HG02943 (cell line): Measurements from ENCODE around the gene STK26.
A peak's percentile ranks its signal among the peaks of the same experiment; 100 is the strongest.
"Not testable (repeated sequence)": the region's sequence is repeated elsewhere in the genome, so short reads cannot be mapped to it uniquely, and the experiment has no call there.

Experiments used
- ATAC-seq: cut with Tn5 transposase; IDR thresholded peaks from one replicate; pipeline ENCODE4 v1.9.1; 2021; ENCODE audit warnings: mild to moderate bottlenecking, low read depth, moderate library complexity; ENCODE audit not compliant: unreplicated experiment

The STK26 gene

DNA sequence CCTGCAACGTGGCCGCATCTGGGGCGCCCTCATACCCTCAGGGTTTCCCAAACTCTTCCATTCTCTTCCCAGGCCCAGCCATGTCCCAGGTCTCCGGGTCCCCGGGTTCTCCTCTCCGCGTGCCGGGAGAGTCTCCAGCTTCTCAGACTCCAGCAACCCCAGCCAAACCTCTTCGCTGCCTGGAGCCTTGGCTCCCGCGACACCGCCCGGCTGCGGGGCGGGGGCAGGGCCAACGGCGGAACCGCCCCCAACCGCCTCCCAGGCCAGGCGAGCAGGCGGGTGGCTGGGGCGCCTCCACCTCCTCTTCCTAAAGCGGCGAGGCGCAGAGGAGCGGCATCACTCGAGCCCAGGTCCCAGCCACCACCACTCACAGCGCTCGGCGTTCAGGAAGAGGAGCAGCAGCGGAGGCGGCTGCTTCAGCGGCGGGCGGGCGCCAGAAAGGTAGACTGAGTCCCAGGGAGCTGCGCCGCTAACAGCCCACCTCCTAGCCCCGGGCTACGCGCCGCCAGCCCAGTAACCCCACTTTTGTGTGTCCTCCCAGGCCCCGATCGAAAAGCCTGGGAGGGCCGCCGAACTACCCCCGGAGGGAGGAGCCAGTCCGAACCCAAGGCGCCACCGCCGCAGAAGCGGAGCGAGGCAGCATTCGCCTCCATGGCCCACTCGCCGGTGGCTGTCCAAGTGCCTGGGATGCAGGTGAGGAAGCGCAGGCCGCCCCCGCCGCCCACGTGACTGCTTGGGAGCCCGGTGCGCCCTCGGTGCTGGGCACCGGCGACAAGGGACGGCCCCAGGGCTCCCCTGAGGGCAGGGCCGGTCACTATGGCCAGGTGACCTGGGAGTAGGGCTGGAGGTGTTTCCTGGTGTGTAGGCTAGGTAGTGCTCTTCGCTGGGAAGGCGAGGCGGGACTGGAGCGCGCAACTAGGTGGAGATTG lies at the start of gene STK26:
Gene STK26 (plus strand): TSS at position 336 of the 929 bp plus-strand sequence. CDS start 316 bp downstream, at position 652.
- ATAC-seq = peak; percentile 64

DNA sequence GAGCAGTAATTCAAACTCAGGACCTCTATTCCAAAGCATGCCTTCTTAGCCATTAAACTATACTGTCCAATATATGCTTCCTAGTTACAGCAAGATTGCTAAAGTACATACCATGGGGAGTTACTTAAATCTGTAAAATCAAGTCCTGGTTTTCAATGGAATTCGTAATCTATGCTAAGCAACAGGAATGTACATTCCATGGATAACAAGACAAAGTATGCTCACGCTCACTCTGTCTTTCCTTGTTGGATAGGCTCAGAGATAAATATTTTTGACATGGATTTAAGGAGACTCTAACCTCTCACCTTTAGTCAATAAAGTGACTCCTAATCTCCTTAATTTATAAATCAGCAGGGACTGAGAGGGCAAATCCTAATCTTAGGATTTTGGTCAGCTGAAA lies 47.3 kb upstream of the STK26 start:
- ATAC-seq = no peak

DNA sequence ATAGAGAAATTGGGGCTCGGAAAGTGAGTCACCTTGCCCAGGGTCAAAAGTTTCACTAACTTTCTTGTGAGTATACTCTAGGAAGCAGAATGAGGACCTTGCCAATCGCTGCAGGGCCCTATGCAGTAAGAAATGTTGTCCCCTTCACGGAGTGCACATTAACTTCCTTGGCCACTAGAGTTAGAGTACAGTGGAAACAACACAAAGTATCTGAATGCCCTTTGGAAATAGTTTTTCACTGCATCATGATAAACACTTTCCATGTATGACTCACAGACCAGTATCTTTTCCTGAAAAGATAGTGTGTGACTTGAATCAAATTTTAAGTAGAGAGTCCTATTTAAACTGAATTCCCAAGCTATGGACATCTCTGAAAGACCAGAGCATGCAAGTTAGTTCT lies 45.5 kb upstream of the STK26 start:
- ATAC-seq = no peak

DNA sequence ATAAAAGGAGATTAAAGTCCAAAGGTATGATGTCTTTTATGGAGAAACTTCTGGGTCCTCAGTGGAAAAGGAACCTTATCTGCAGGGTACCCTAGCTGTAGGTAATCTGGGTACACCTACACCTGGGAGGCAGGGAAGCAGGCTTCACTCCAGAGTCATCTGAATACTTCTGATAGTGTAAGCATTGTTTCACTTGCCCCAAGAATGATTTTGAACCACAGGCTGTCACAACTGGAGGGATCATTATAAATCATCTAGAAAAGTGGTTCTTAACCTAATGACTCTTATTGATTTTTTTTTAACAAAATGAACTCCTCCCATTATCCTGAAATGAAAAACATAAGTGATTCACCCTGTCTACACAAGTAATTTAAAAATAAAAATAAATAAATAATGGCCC lies 44.0 kb upstream of the STK26 start:
- no peak for ATAC-seq

DNA sequence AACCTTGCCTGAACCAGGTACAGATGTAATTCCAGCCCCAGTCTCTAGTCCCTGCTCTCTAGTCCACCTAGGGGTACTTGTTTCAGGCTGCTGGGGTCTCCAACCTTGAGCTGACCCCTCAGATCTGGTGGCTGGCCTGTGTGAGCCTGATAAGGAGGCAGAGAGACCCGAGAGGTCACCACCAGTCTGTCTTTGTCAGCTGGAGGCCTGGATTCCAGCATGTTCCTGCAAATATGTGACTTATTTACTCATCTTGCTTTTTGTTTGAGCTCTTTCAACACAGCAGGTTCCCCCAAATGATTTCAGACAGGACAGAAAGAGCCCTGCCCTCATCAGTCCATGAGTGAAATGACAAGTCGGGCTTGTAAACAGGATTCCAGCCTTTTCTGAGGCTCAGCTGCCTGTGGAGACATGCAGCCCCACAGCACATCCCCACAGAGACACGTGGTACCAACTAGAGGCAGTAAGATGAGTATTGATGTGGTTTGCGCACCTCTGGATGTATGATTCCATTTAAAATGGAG lies 37.5 kb upstream of the STK26 start:
- ATAC-seq = no peak

DNA sequence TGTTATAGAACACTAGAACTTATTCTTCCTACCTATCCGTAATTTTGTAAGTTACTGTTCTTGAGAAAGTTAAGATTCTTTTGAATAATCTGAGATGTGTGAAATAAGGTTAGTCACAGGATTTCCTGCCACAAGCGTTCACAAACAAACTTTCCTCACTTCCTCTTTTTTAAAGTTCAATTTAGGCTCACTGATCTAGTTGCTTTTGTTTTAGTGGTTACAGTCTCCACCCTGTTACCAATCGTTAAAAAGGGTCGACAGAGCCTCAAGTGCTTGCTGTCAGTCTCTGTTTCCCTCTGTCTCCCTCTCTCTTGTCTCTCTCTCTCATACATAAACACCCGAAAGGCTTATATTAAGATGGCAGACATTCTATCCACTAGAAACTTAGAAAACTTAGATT lies 35.9 kb upstream of the STK26 start:
- ATAC-seq = peak; percentile 99

DNA sequence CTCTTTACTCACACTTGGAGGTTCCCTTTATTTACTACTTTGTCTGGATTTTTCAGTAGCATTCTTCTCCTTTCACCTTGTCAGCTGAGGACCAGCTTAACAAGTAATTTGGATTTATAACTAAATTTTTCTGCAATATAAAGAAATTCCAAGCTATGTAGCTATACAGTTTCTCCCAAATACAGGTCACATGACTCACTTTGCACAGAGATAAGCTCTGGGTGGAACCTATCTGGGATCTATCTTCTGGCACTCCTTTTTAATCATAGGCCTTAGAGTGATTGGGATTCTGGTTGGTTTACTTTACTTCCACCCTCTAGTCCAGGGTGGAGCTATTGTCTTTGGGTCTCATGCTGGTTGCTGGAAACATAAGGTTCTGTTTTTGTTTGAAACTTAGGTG lies 34.9 kb upstream of the STK26 start:
- no peak for ATAC-seq

DNA sequence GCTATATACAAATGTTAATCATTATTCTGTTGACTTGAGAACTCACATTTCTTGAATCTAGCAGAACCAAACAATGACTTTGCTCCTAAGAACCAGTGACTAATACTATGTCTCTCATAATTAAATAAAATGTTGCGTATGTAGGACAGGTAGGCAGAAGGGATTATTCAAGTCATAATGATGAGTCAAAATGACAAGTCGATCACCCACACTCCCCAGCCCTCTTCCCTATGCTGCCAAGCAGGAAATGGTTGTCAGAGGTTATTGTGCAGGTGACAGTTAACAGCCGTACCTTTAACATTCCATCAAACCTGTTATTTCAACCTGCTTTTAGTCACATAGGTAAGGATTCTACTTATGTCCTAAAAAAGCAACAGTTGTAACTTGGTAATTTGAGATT lies 22.0 kb upstream of the STK26 start:
- no peak for ATAC-seq

DNA sequence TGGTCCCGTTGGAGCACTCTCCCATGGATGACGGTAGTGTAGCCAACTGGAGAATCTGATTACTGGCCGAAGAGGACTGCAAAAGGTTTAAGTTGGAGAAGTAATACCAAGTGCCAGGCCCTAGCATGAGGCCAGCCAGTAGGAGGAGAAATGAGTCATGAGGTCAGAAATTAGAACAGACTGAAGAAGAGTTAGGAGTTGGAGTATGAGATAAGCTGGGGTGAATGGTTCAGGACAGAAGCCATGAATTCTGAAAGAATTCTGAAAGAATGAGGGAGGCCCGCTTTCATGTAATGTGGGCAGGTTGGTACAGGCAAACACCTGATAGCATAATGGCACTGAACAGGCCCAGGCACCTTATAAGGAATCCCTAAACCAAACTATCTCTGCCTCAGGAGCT lies 18.4 kb upstream of the STK26 start:
- no peak for ATAC-seq

DNA sequence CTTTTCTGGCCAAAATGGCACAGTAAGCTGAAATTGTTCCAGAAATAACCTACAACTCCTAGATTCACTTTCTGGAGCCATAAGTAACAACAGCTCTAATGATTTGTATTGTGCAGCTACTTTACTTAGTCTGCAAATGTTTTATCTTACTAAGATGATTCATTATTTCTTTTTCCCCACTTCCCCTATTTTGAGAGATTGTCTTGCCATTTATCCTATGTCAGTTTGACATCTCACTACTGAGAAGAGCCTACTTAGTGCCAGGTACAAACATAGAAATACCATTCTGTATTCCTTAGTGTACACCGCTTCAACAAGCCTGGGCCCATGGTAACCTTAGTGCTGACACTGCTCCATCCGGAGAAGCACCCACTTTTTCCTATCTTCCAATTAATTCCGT lies 13.8 kb upstream of the STK26 start:
- no peak for ATAC-seq

DNA sequence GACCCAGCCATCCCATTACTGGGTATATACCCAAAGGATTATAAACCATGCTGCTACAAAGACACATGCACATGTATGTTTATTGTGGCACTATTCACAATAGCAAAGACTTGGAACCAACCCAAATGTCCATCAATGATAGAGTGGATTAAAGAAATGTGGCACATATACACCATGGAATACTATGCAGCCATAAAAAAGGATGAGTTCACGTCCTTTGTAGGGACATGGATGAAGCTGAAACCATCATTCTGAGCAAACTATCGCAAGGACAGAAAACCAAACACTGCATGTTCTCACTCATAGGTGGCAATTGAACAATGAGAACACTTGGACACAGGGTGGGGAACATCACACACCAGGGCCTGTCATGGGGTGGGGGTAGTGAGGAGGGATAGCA lies 12.9 kb upstream of the STK26 start:
- ATAC-seq = not testable (repeated sequence)

DNA sequence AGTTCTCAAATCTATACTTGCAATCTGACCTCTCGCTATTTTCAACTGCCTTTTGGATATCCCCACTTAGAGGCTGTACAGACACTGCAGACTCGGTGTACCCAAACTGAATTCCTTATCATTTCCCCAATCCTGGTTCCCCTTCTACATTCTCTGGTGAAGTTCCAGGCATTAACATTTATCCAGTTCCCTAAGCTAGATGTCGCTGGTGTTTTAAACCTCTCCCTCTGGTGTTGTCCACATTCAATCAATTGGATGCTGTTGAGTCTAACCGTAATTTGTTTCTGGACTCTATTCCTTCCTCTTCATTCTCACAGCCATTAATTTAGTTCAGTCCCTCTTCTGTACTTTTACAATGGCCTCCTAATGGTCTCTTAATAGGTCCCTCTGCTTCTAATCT lies 7.2 kb upstream of the STK26 start:
- no peak for ATAC-seq

DNA sequence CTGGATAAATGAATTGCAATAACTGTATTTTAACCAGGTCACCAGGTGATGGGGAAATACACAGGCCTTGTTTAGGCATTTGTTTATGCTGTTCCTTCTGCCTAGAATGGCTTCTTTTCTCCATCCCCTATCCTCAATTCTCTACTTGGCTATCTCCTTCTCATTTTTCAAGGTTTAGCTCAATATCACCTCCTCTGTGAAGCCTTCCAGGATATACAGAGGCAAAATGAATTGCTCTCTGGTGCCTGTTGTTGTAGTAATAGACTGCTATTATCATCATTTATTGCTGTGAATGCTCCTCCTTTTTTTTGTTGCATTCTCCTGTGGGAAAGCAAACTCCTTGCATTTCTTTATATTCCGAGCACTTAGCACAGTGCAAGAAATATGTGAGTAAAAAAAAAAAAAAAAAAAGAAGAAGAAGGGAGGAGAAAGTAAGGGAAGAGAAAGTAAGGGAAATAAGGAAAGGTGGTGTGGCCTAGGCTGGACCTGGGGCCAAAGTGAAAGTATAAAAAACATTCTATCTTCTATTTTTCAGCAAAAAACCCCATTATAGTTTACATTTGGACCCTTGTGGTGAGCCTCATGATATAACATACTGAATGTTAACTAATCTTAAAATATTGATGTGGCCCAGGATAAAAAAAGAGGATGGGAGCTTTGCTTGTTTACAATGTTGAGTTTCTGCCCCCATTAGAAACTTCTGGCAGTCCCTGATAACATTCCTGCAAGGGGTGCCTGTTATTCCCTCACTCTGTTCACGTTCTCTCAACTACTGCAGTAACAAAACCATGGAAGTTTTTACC lies 6.3 kb upstream of the STK26 start:
- ATAC-seq = no peak

DNA sequence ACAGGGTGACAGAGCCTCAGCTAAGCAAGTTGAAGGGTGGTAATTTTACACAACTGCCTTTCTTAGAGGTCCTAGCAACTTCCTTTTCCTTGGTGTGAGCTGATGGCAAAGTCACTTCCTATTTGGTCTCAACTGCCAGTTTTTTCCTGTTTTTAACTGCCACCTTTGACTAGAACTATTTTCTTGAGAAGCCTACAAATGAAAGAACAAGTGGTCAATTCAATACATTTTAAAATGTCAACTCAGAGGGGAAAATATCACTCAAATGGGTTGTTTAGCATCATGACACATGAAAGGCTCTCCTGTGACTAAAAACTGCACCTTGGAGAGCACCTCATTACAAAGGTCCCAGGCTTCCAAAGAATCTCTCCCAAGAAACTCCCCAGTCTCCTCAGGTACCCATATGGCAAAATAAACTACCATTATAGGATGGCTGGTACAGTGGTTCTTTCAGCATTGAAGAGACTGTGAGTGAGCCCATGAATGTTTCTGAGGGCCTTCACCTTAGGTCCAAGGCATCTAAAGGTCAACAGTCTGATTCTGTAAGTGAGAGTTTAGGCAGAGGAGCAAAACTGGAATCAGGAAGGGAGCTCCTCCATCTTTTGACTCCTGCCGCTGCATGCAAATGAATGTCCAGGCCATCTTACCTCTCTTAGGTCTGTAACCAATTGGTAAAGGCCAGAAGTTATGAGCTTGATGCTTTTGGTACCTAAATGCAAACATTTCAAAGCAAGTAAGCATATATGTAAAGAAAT lies 5.5 kb upstream of the STK26 start:
- no peak for ATAC-seq

DNA sequence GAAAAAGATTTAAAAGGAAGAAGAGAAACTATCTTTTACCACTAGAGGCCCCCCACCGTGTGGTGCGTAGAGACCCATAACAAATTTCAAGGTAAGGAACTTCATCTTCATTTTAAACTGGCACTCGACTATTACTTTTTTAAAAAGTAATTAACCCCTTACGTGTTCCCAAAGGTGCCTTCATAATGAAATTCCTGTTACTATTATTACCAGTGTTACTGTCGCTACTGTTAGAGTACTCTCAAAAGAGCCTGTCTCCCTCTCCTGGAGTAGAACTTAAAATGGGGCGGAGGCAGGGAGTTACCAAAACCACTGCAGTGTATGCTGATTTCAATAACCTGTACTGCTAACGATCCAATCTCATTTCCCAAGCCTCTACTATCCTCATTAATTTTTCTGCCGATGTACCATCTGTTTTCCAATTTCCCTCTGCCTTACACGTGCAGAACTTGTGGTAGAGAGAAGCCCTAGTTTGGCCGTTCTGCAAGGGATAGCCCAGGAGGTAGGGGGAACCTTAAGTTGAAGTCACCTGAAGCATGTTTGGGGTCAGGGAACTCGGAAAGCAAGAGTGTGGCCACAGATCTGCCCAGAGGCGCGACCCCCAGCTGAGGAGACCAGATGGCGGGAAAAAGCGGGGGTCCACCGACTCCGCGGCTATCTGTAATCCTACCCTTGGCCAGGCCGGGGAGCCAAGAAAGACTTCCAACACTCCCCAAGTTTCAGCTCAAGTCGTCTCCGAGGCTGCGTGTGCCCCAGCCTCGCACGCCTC lies 720 bp upstream of the STK26 start:
- peak; percentile 18 for ATAC-seq

DNA sequence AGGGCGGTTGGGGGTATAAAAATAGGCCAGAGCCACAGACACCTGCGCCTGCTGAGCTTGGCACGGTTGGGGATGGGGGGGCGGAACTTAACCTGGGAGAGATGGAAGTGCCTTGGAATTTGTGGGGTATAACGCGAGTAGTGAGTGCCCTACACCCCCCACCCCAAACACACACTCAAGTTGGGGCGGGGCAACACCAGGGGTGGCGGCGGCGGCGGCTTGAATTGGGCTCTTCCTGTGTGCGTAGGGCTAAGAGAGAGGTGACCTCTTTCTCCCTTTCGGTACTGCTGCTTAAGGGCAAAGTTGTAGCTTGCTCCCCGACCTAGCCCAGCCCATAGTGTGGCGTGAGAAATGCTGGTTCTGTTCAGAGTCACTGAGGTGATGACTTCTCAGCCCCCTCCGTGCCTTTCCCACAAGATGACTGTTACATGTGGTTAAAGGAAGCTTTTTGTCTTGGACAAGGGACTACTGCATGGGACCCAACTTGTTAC lies 839 bp downstream of the STK26 start:
- ATAC-seq = peak; percentile 49

DNA sequence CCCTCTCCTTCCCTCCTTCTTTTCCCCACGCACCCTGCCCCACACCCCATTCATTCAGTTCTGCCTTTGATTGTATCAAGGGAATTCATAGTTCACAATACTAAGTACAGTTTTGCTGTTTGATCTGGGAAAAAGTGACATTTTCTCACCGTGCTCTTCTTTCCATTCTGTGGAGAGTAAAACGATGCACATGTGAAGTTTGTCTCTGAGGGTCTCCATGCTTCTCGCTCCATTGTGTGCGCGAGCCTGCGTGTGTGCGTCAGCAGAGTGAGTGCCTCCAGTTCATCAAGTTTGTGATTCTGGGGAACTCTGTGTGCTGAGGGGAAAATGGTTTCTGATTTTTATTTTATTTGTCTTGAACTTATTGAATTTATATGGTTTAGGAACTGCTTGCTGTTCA lies 1.9 kb downstream of the STK26 start:
- ATAC-seq = no peak

DNA sequence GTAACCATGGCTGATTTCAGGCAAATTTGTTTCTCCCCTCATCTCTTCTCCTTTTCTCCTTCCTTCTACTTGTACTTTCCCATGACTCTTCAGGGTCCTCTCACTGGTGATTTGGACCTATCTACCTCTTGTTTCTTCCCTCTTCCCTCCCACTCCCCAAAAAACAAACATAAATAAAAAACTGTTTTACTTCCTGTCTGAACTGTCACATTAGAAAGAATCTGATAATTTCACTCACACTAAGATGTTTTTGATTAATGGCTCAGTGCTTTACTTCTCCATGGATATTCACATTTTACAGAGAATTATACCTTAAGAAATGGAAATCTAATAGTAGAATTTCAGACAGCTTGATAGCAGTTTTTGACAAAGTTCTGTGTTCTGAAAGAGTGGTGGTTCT lies 7.2 kb downstream of the STK26 start:
- no peak for ATAC-seq

DNA sequence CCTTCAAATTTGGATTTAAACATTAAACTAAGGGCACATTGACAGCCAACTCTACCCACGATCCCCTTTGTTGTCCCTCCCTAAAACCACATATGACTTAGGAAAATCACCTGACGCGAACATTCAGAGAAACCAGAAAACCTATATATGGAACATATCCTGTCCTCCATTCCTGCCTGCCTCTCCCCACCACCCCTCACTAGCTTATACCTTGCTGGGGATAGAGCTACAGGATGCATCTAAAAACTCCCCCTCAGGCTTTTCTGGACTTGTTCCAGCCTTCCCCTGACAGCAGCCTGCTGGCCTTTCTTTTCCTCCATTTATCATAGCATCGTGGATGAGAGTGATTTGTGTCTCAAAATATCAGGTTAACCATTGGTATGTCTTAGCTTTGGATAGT lies 8.8 kb downstream of the STK26 start:
- no peak for ATAC-seq

DNA sequence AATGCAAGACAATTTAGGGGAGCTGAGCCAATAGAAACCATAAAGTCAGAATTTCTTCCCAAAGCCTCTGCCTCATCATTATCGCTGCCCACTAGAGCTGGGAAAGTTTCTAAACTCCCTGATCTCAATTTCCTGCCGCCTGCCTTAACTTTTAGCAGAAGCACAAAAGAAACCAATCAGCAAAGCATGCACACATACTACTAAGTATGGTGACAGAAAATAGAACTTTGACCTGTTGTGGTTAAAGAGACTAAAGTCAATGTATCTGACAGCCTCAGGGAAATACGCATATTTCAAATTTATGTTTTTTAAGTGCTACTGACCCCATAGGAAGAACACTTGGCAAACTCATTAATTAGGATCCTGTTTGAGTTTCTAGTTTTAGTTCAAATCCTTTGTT lies 10.1 kb downstream of the STK26 start:
- no peak for ATAC-seq
